Epithelial cell of esophagus (primary cell): ENCODE measurements around the gene MYO1B.
A peak's percentile ranks its signal among the peaks of the same experiment; 100 is the strongest.

Experiments
- DNase-seq: peaks from one replicate; pipeline ENCODE4 v3.0.0; 2010; ENCODE audit warnings: low read depth
- H3K4me3 ChIP-seq: 2 replicates; pipeline ENCODE4 v1.5.1; 2011; ENCODE audit warnings: mild to moderate bottlenecking, low read length, control low read depth
- CTCF ChIP-seq: IDR thresholded peaks from 2 replicates; pipeline ENCODE4 v1.5.1; 2011; ENCODE audit warnings: low read depth, mild to moderate bottlenecking, low read length, control low read depth, inconsistent platforms; ENCODE audit not compliant: insufficient read depth; ENCODE audit errors: missing control alignments

The MYO1B gene

GRCh38 chr2:191385416-191386160, 140.4 kb downstream of the MYO1B start:
- no peak overlapping the region for H3K4me3 ChIP-seq
- DNase-seq, result peak; percentile 69
- TF ChIP-seq CTCF, result no peak

- H3K4me3 ChIP-seq, result no peak overlapping the region
- peak; percentile 70 for DNase-seq
- TF ChIP-seq CTCF, result no peak
Measured at GRCh38 chr2:191386938-191387536, 141.8 kb downstream of the MYO1B start.

GRCh38 chr2:191389288-191389687, 144.1 kb downstream of the MYO1B start:
- no peak overlapping the region for H3K4me3 ChIP-seq
- no peak for TF ChIP-seq CTCF
- no peak for DNase-seq

- DNase-seq, result no peak
- TF ChIP-seq CTCF, result no peak
- no peak overlapping the region for H3K4me3 ChIP-seq
Measured at GRCh38 chr2:191391171-191391570, 146.0 kb downstream of the MYO1B start.

- DNase-seq, result no peak
- H3K4me3 ChIP-seq, result no peak overlapping the region
- TF ChIP-seq CTCF, result no peak
Measured at GRCh38 chr2:191394043-191394442, 148.8 kb downstream of the MYO1B start.

GRCh38 chr2:191396794-191397193, 151.6 kb downstream of the MYO1B start:
- H3K4me3 ChIP-seq, result no peak overlapping the region
- TF ChIP-seq CTCF, result no peak
- DNase-seq, result no peak

GRCh38 chr2:191399601-191400000, 154.4 kb downstream of the MYO1B start:
- no peak for DNase-seq
- no peak for TF ChIP-seq CTCF
- H3K4me3 ChIP-seq, result no peak overlapping the region
